HCEC 1CT (cell line): ENCODE results near the gene PPP2R5C.

Source experiments
- DNase-seq: peaks from one replicate; pipeline ENCODE4 v3.0.0-alpha.2; 2017

PPP2R5C gene

GRCh38 chr14:101872346-101872745, 110.8 kb downstream of the PPP2R5C start:
- DNase-seq: no peak

DNA sequence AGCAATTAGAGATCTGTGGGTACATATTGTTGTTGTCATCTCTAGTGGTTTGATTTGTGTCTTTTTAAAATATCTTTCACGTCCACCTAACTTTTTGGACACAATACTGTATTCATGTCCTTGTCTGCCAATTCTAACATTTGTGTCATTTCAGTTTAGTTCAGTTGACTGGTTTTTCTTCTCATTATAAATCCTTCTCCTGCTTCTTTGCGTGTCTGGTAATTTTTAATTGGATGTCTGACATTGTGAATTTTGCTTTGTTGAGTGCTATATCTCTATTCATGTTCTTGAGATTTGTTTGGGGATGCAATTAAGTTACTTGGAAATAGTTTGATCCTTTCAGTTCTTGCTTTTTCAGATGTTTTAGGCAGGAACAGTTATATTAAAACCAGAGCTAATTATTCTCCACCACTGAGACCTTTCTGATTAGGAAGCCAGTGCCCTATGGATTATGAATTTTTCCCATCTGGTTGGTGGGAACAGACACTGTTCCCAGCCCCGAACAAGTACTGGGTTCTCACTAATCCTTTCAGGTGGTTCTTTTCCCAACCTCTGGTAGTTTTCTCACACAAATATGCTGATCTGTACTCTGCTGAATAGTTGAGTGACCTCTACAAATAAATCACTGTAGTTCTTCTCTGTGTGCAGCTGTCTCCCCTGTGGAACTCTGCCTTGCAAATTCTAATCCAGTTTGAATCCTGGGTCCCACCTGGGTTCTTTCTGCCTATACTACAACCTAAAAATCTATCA, 111.7 kb downstream of the PPP2R5C start:
- DNase-seq: no peak

GRCh38 chr14:101873991-101874390, 112.5 kb downstream of the PPP2R5C start:
- DNase-seq: no peak

- DNase-seq: no peak
Observed at GRCh38 chr14:101875041-101875726, 113.7 kb downstream of the PPP2R5C start.

DNA sequence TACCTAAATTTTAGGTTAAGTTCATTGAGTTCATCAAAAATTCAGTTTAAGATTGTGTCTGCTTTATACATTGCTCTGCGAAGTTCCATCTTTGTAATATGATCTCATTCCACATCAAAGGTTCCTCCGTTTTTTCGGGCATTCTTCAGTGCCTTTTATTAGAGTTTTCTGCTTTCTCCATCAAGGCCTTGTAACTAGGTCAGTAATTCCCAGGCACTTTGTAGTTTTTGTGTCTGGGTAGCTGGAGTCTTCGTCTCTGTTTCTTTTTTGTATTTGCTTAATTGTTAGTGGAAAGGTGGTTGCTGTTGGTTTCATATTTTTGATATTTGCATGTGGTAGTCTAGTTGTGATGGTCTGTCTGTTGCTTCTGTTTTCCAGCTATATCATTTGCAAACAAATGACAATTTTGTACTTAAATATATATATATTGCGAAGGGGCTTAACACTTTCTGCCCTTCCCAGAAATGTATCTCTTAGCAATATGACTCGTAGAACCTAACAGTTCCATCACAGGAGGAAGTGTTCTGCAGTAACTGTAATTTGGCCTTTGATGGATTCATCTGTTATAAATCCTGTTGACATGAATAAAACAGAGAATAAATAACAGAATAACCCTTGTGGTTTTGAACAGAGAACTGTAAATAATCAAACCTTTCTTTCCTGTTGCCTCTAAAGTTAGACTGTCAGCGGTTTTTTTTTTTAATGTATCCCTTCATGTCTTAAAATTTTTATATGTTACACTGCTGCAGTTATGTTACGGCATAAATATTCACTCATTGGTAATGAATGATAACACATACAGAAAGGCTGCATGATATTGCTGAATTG, 114.4 kb downstream of the PPP2R5C start:
- no peak for DNase-seq

DNA sequence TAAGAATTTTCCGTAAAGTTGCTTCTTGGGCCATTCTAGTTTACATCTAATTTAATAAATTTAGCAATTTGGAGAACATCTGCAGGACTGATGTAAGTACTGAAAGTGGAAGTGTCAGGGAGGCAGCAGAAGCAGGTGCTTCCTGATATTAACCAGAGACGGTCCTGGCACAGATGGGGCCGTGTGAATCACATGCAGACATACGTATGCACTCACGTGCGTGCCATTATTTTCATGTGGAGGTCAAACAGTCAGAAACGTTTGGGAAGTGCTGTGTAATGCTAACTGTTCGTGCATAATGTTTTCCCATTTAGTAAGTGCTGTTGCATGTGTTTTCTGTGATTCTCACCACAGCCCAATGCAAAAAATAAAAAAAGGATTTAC, 115.0 kb downstream of the PPP2R5C start:
- no peak for DNase-seq

DNA sequence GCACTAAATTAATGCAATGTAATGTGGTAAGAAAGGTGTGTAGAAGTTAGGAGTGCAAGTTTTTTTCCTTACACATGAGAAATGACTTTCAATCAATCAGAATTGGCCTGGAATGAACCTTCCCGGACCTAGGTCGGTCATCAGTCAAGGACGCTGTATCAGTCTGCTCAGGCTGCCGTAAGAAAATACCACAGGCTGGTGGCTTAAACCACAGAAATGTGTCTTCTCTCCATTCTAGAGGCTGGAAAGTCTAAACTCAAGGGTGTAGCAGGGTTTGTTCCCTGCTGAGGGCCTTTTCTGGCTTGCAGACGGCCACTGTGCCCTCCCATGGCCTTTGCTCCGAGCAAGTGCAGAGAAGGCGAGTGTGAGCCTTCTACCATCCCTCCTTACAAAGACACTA, 116.3 kb downstream of the PPP2R5C start:
- DNase-seq: no peak

- DNase-seq: no peak
Observed at GRCh38 chr14:101878211-101878821, 116.8 kb downstream of the PPP2R5C start.

DNA sequence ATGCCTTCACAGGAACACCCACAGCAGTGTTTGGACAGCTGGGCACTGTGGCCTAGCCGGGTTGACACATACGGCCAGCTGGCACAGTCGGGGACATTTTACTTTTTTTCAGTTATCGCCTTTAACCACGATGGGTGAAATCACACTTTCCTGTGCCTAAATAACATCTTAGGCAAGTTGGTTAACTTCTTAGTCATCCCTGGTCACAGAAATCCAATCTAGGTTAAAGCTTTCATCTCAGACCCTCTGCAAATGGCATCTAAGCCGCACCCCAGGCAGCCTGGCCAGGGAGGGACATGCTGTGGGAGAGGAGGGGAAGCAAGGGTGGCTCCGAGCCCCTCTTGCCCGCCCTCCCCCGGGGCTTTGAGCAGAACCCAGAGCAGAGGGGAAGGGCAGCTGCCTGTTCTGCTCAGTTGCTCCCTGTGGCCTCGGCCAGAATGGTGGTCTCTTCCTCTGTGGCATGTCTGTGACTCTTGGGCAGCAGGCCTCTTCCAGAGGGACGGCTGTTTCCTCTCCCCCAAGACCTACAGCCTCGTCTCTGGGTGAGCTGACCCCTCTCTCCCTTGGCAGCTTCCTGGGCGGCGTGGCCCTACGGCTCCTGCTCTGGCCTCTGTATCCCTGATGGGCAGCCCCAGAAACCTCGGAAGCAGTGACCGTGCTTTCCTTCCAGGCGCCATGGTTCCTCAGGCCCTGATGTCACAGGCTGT, 117.5 kb downstream of the PPP2R5C start:
- no peak for DNase-seq

GRCh38 chr14:101879529-101880336, 118.2 kb downstream of the PPP2R5C start:
- no peak for DNase-seq

- no peak for DNase-seq
Observed at GRCh38 chr14:101881426-101881825, 119.9 kb downstream of the PPP2R5C start.

DNA sequence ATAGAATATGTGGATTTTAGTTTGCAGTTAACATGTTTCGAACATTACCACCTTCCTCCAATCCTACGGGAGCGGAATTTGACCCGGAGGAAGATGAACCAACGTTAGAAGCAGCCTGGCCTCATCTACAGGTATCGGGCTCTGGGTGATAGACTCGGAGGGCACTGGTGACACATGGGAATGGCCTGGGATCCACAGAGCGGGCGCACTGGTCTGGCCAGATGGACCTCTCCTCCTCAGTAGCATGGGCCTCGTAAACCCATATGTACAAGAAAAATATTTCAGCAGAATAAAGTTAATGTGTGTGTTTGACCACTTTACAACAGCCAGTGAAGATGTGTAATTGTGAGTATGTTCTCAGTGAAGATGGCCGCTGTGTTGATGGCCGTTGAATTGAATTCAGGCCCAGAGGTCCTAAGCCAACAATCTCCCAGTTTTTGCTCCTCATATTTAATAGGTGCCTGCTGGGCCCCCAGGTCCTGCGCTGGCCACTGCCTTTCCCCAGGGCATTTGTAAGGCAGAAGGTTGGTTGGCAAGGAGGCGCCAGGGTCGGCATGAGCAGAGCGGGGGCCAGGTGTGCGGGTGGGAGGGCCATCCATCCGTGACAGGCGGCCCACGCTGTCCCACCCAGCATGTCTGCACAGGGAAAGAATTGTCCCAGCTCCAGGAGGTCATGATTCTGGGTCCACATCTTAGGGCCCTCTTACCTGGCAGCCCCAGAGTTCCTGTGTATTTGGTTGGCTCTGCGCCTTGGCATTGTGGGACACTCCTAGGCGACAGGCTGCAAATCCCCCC, 120.8 kb downstream of the PPP2R5C start:
- no peak for DNase-seq

GRCh38 chr14:101884089-101884933, 122.8 kb downstream of the PPP2R5C start:
- DNase-seq: no peak

DNA sequence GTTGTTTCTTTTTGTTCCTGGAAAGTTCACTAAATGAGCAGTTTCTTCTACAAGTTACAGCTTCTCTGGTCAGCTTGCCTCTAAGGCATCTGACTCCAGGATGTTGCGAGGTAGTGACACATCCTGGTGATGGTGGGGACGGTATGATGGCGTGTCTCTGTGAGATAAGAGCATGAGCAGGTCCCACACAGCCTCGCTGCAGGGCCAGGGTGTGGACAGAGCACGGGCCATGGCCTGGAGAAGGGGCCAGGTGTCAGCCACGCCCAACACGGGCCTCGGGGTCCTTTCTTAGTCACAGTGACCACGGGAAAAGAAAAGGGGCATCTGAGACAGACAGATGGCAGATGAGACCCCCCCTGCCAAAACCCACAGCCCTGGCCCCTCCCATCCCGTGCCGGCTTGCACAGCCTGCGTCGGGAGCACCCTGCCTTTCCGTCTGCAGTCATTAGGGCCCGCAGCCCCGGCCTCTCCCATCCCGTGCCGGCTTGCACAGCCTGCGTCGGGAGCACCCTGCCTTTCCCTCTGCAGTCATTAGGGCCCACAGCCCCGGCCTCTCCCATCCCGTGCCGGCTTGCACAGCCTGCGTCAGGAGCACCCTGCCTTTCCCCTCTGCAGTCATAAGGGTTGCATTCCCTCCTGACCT, 123.5 kb downstream of the PPP2R5C start:
- no peak for DNase-seq

- DNase-seq: no peak
Observed at GRCh38 chr14:101887219-101887618, 125.7 kb downstream of the PPP2R5C start.

GRCh38 chr14:101888182-101888581, 126.7 kb downstream of the PPP2R5C start:
- no peak for DNase-seq

GRCh38 chr14:101889366-101889765, 127.9 kb downstream of the PPP2R5C start:
- DNase-seq: no peak

GRCh38 chr14:101889898-101890297, 128.4 kb downstream of the PPP2R5C start:
- DNase-seq: no peak

GRCh38 chr14:101891471-101891870, 130.0 kb downstream of the PPP2R5C start:
- DNase-seq: no peak
